HepG2 (cell line): ENCODE measurements around the gene NOTO. TPM values are rescaled to one million over a fixed set of nuclear protein-coding genes. Genes with fewer than 3 reads are reported as not detected.
A peak's percentile ranks its signal among the peaks of the same experiment; 100 is the strongest.

ENCODE experiments used
- AKNA ChIP-seq: sonication (generic); formaldehyde crosslinking; IDR thresholded peaks from 2 replicates; pipeline ENCODE4 v1.4.0; 2020; ENCODE audit warnings: missing genetic modification reagents, borderline replicate concordance
- KLF15 ChIP-seq: sonication (generic); formaldehyde crosslinking; IDR thresholded peaks from 2 replicates; pipeline ENCODE4 v1.8.1; 2023; ENCODE audit warnings: borderline replicate concordance, mild to moderate bottlenecking, inconsistent platforms, missing genetic modification reagents, mixed read lengths
- MTERF4 ChIP-seq: sonication (generic); formaldehyde crosslinking; IDR thresholded peaks from 2 replicates; pipeline ENCODE4 v1.8.0; 2023; ENCODE audit warnings: mild to moderate bottlenecking, missing genetic modification reagents
- PLSCR1 ChIP-seq: sonication (generic); formaldehyde crosslinking; IDR thresholded peaks from 2 replicates; pipeline ENCODE4 v1.5.0; 2020; ENCODE audit warnings: missing genetic modification reagents, mild to moderate bottlenecking, borderline replicate concordance
- REPIN1 ChIP-seq: sonication (generic); formaldehyde crosslinking; IDR thresholded peaks from 2 replicates; pipeline ENCODE4 v1.8.0; 2022; ENCODE audit warnings: missing genetic modification reagents, low read depth, mild to moderate bottlenecking, borderline replicate concordance
- RFX5 ChIP-seq: IDR thresholded peaks from 2 replicates; pipeline ENCODE4 v1.6.1; 2011; ENCODE audit warnings: low read depth, low read length, improper control_type of control experiment
- ZBTB4 ChIP-seq: sonication (generic); formaldehyde crosslinking; IDR thresholded peaks from 2 replicates; pipeline ENCODE4 v1.4.0; 2020; ENCODE audit warnings: missing genetic modification reagents, mild to moderate bottlenecking, borderline replicate concordance
- ZNF530 ChIP-seq: sonication (generic); formaldehyde crosslinking; IDR thresholded peaks from 2 replicates; pipeline ENCODE4 v1.5.0; 2020; ENCODE audit warnings: low read depth, mild to moderate bottlenecking, missing genetic modification reagents
- ZNF597 ChIP-seq: sonication (generic); formaldehyde crosslinking; IDR thresholded peaks from 2 replicates; pipeline ENCODE4 v1.5.0; 2020; ENCODE audit warnings: missing genetic modification reagents
- polyA plus RNA-seq, 8 experiments: library from polyadenylated mRNA; depleted of rRNA in 3 of 8; stranded (reverse) in 7 of 8; unstranded in 1 of 8; fragments of >200 nt; fragmentation: Illumina TruSeq in 4 of 8; extraction: Trizol in 4 of 8; gene quantifications; 2 replicates each; pipeline versions ENCODE4 v1.2.1 to v1.2.3, GENCODE V29; 2011 to 2016; ENCODE audit warnings: low read depth in 4 of 8, missing spikeins in 1 of 8, mixed read lengths in 1 of 8; ENCODE audit not compliant: insufficient read depth in 1 of 8
- total RNA-seq, 5 experiments: library from RNA; depleted of rRNA; stranded (reverse); fragments of >200 nt; fragmentation: Illumina TruSeq; extraction: Trizol; gene quantifications; 2 replicates each; pipeline ENCODE4 v1.2.3, GENCODE V29; 2016; ENCODE audit warnings: low read depth in 1 of 5

Gene NOTO
- total and polyA plus RNA-seq, 2 of the 13 experiments (the other 11 are each of a cell fraction or from before 2014, with no cell fraction given) = not detected

- TF ChIP-seq AKNA (CRISPR knock-in tag) (no peak; the same call in 1 of the 2 replicates), PLSCR1 (0 out of 2 replicates have a peak, but pooled peaks have one; percentile 81), ZNF530 (CRISPR knock-in tag) (no peak), REPIN1 (CRISPR knock-in tag) (peak; percentile 78), MTERF4 (CRISPR knock-in tag) (no peak), ZNF597 (no peak; the same call in 1 of the 2 replicates), KLF15 (CRISPR knock-in tag) (peak; percentile 72; the same call in 1 of the 2 replicates), RFX5 (0 out of 2 replicates have a peak, but pooled peaks have one; percentile 2), ZBTB4 (CRISPR knock-in tag) (peak; percentile 49; the same call in 1 of the 2 replicates)
These were observed 31.8 kb downstream of the NOTO start, which contains the start of gene CCT7 (continued) for GRCh38 chr2:73233932-73234832.
